H9 (cell line): ENCODE measurements around the gene YLPM1. TPM values are rescaled to one million over a fixed set of nuclear protein-coding genes. Genes with fewer than 3 reads are reported as not detected.

Experiments
- DNase-seq: peaks from one replicate; pipeline ENCODE4 v3.0.0-alpha.2; 2017
- H2AFZ ChIP-seq: one replicate; pipeline ENCODE4 v1.6.1; 2013; ENCODE audit warnings: mild to moderate bottlenecking, low read length, control low read depth, moderate library complexity
- H2AK5ac ChIP-seq: 2 replicates; pipeline ENCODE4 v1.6.1; 2013; ENCODE audit warnings: low read length, control low read depth, mixed read lengths; ENCODE audit not compliant: insufficient read length
- H2BK120ac ChIP-seq: one replicate; pipeline ENCODE4 v1.6.1; 2013; ENCODE audit warnings: low read depth, mild to moderate bottlenecking, low read length, control low read depth, inconsistent platforms; ENCODE audit not compliant: poor library complexity, severe bottlenecking
- H2BK12ac ChIP-seq: 2 replicates; pipeline ENCODE4 v1.6.1; 2013; ENCODE audit warnings: low read length, control low read depth, mixed read lengths, low read depth; ENCODE audit not compliant: insufficient read length
- H2BK15ac ChIP-seq: 2 replicates; pipeline ENCODE4 v1.6.1; 2013; ENCODE audit warnings: low read depth, low read length, control low read depth
- H2BK20ac ChIP-seq: one replicate; pipeline ENCODE4 v1.6.1; 2013; ENCODE audit warnings: low read depth, mild to moderate bottlenecking, low read length, control low read depth, inconsistent platforms; ENCODE audit not compliant: poor library complexity, severe bottlenecking
- H2BK5ac ChIP-seq: 2 replicates; pipeline ENCODE4 v1.6.1; 2013; ENCODE audit warnings: low read length, control low read depth, mixed read lengths; ENCODE audit not compliant: insufficient read length
- H3K14ac ChIP-seq: 2 replicates; pipeline ENCODE4 v1.6.1; 2013; ENCODE audit warnings: low read length, control low read depth; ENCODE audit not compliant: insufficient read depth
- H3K18ac ChIP-seq: 2 replicates; pipeline ENCODE4 v1.6.1; 2013; ENCODE audit warnings: low read depth, mild to moderate bottlenecking, mixed read lengths, low read length, control low read depth; ENCODE audit not compliant: insufficient read length
- H3K23ac ChIP-seq: 2 replicates; pipeline ENCODE4 v1.6.1; 2013; ENCODE audit warnings: low read length, control low read depth, mixed read lengths, low read depth; ENCODE audit not compliant: insufficient read length
- H3K23me2 ChIP-seq: 2 replicates; pipeline ENCODE4 v1.6.1; 2013; ENCODE audit warnings: low read depth, mild to moderate bottlenecking, mixed read lengths, low read length, control low read depth; ENCODE audit not compliant: insufficient read length, poor library complexity, severe bottlenecking
- H3K27ac ChIP-seq: 2 replicates; pipeline ENCODE4 v1.5.1; 2013; ENCODE audit warnings: low read length, control low read depth, mixed read lengths, low read depth; ENCODE audit not compliant: insufficient read length
- H3K27me3 ChIP-seq: 2 replicates; pipeline ENCODE4 v1.6.1; 2013; ENCODE audit warnings: low read length, control low read depth, inconsistent platforms; ENCODE audit not compliant: insufficient read depth
- H3K4ac ChIP-seq: 2 replicates; pipeline ENCODE4 v1.6.1; 2013; ENCODE audit warnings: low read depth, mild to moderate bottlenecking, control low read depth, inconsistent platforms, low read length, moderate library complexity
- H3K4me1 ChIP-seq: 2 replicates; pipeline ENCODE4 v1.6.1; 2013; ENCODE audit warnings: low read length, control low read depth, inconsistent platforms; ENCODE audit not compliant: insufficient read depth
- H3K4me2 ChIP-seq: 2 replicates; pipeline ENCODE4 v1.6.1; 2013; ENCODE audit warnings: low read length, control low read depth, mixed read lengths; ENCODE audit not compliant: insufficient read length, insufficient read depth
- H3K56ac ChIP-seq: 2 replicates; pipeline ENCODE4 v1.6.1; 2013; ENCODE audit warnings: low read depth, mild to moderate bottlenecking, mixed read lengths, low read length, control low read depth; ENCODE audit not compliant: insufficient read length
- H3K79me1 ChIP-seq: 2 replicates; pipeline ENCODE4 v1.6.1; 2013; ENCODE audit warnings: low read depth, mild to moderate bottlenecking, moderate library complexity, low read length, control low read depth, inconsistent platforms; ENCODE audit not compliant: insufficient read depth, poor library complexity, severe bottlenecking
- H3K79me2 ChIP-seq: 2 replicates; pipeline ENCODE4 v1.6.1; 2013; ENCODE audit warnings: low read length, control low read depth, inconsistent platforms; ENCODE audit not compliant: insufficient read depth
- H3K9ac ChIP-seq: 2 replicates; pipeline ENCODE4 v1.6.1; 2013; ENCODE audit warnings: low read length, control low read depth, mixed read lengths; ENCODE audit not compliant: insufficient read length; ENCODE audit errors: extremely low read depth
- H3K9me3 ChIP-seq: one replicate; pipeline ENCODE4 v1.6.1; 2013; ENCODE audit warnings: low read depth, low read length, inconsistent platforms; ENCODE audit not compliant: control insufficient read depth
- H3T11ph ChIP-seq: one replicate; pipeline ENCODE4 v1.6.1; 2013; ENCODE audit warnings: mild to moderate bottlenecking, low read length, control low read depth, inconsistent platforms
- H4K20me1 ChIP-seq: one replicate; pipeline ENCODE4 v1.6.1; 2013; ENCODE audit not compliant: control insufficient read depth, insufficient read length, insufficient read depth
- H4K5ac ChIP-seq: 2 replicates; pipeline ENCODE4 v1.6.1; 2013; ENCODE audit warnings: low read depth, mild to moderate bottlenecking, mixed read lengths, low read length, control low read depth; ENCODE audit not compliant: insufficient read length
- H4K8ac ChIP-seq: replicated peaks from 2 replicates; pipeline ENCODE4 v1.6.1; 2013; ENCODE audit warnings: low read length, control low read depth, mixed read lengths, low read depth; ENCODE audit not compliant: insufficient read length
- H4K91ac ChIP-seq: 2 replicates; pipeline ENCODE4 v1.6.1; 2013; ENCODE audit warnings: low read depth, mild to moderate bottlenecking, moderate library complexity, mixed read lengths, low read length, control low read depth; ENCODE audit not compliant: insufficient read length
- H3K27ac Mint-ChIP-seq, 3 experiments: 2 replicates in 2 of 3; 3 replicates in 1 of 3; pipeline ENCODE4 v1.8.0; 2020 to 2021; ENCODE audit warnings: mixed read lengths in 3 of 3, mild to moderate bottlenecking in 1 of 3, moderate library complexity in 1 of 3
- H3K27me3 Mint-ChIP-seq: 2 replicates; pipeline ENCODE4 v1.8.0; 2021; ENCODE audit warnings: low read depth, mild to moderate bottlenecking, moderate library complexity, mixed read lengths
- H3K36me3 Mint-ChIP-seq, 3 experiments: 2 replicates in 2 of 3; 3 replicates in 1 of 3; pipeline ENCODE4 v1.8.0; 2020 to 2021; ENCODE audit warnings: low read depth in 3 of 3, mixed read lengths in 3 of 3; ENCODE audit not compliant: insufficient read depth in 1 of 3
- H3K4me1 Mint-ChIP-seq, 2 experiments: 2 replicates each; pipeline ENCODE4 v1.8.0; 2020; ENCODE audit warnings: mixed read lengths in 2 of 2
- H3K4me3 Mint-ChIP-seq, 2 experiments: 2 replicates in 1 of 2; 3 replicates in 1 of 2; pipeline ENCODE4 v1.8.0; 2020 to 2021; ENCODE audit warnings: mild to moderate bottlenecking in 2 of 2, mixed read lengths in 2 of 2, moderate library complexity in 1 of 2
- H3K9me3 Mint-ChIP-seq, 2 experiments: 2 replicates in 1 of 2; 3 replicates in 1 of 2; pipeline ENCODE4 v1.8.0; 2020; ENCODE audit warnings: mild to moderate bottlenecking in 2 of 2, mixed read lengths in 2 of 2, moderate library complexity in 1 of 2
- CTCF ChIP-seq: fragments of 200-600 bp; sonication (generic); conservative IDR thresholded peaks from 3 replicates; pipeline ENCODE4 v1.8.0; 2021; ENCODE audit warnings: antibody characterized with exemption, mild to moderate bottlenecking
- WGBS: extraction: QIAGEN DNeasy Blood & Tissue Kit; methylation state at CpG from one replicate; pipeline ENCODE4 v1.1.7; 2013; ENCODE audit warnings: missing lambda C conversion rate, low lambda C conversion rate, mixed read lengths; ENCODE audit not compliant: insufficient read length; ENCODE audit errors: extremely low coverage; 5-methylcytosine and 5-hydroxymethylcytosine counted together
- total RNA-seq: library from RNA; stranded (reverse); gene quantifications from 2 replicates; pipeline ENCODE4 v1.2.1, GENCODE V29; 2021

The YLPM1 gene
- total RNA-seq, 1 experiment from 2014 or later: 82.2 TPM

GRCh38 chr14:74816124-74816523 lies 53.0 kb downstream of the YLPM1 start:
- Histone ChIP-seq H2BK12ac (no peak overlapping the region), H3K14ac (no peak overlapping the region), H3K27me3 (no peaks in the 10 kb centered on the region), H2AFZ (no peak overlapping the region), H3K4me2 (no peak overlapping the region), H2AK5ac (no peak overlapping the region), H3K27ac (no peak overlapping the region), H3K4me1 (no peaks in the 10 kb centered on the region), H3K79me1 (no peaks in the 10 kb centered on the region), H2BK20ac (no peak overlapping the region), H4K5ac (no peak overlapping the region), H3T11ph (no peak overlapping the region), H2BK120ac (no peak overlapping the region), H3K9me3 (no peaks in the 10 kb centered on the region), H4K8ac (no peak overlapping the region), H2BK5ac (no peak overlapping the region), H2BK15ac (no peak overlapping the region), H3K56ac (no peak overlapping the region), H3K23me2 (no peaks in the 10 kb centered on the region), H3K23ac (no peak overlapping the region), H4K20me1 (no peaks in the 10 kb centered on the region), H3K9ac (no peak overlapping the region), H4K91ac (no peak overlapping the region), H3K4ac (no peak overlapping the region), H3K79me2 (no peaks in the 10 kb centered on the region), H3K18ac (no peak overlapping the region)
- no peak for TF ChIP-seq CTCF
- no peak for DNase-seq
- Mint-ChIP-seq H3K27ac (no peak overlapping the region), H3K4me1 (no peaks in the 10 kb centered on the region), H3K4me3 (no peak overlapping the region), H3K9me3 (no peaks in the 10 kb centered on the region), H3K36me3 (peaks cover 41 to 97% (median 94%) of the 10 kb centered on the region in 3 experiments; a peak in 6 of 7 replicates), H3K27me3 (no peaks in the 10 kb centered on the region)
- WGBS: no CpG with 5 or more reads among the region's 1 CpG
